A549 (cell line): ENCODE measurements around the gene TAF12. TPM values are rescaled to one million over a fixed set of nuclear protein-coding genes. Genes with fewer than 3 reads are reported as not detected.

Source experiments
- ATAC-seq, 2 experiments: fragments of 200-7000 bp in 1 of 2; fragments of >200 bp in 1 of 2; cut with Nextera tagmentation in 1 of 2; cut with Tn5 transposase in 1 of 2; 3 replicates each; pipeline versions ENCODE4 v1.8.0 to v1.9.1; 2018 to 2020; ENCODE audit warnings: mild to moderate bottlenecking in 1 of 2, moderate library complexity in 1 of 2
- CTCF ChIA-PET: fragments of 300-600 bp; sonication (Branson Sonifier 250); formaldehyde crosslinking; extraction: SDS; loops from one replicate; lab custom pipeline; 2021; ENCODE audit warnings: antibody characterized with exemption, inconsistent platforms; lab: Yijun Ruan, JAX
- POLR2A ChIA-PET: fragments of 350-600 bp; formaldehyde crosslinking; extraction: SDS; loops from one replicate; lab custom pipeline; 2021; ENCODE audit warnings: antibody characterized with exemption, inconsistent platforms; lab: Yijun Ruan, JAX
- DNase-seq, 2 experiments: peaks; one replicate each; pipeline versions ENCODE4 v3.0.0 to v3.0.0-alpha.2; 2011 to 2016; ENCODE audit warnings: low read depth in 1 of 2, low spot score in 1 of 2
- FAIRE-seq: peaks from 2 replicates; lab custom pipeline; 2011; peaks lifted over from hg19 to GRCh38; lab: Jason Lieb, UNC
- H3K27ac ChIP-seq, 2 experiments: fragments of >200 bp; sonication (Bioruptor Twin); formaldehyde crosslinking; 3 replicates each; pipeline ENCODE4 v1.5.1; 2016 to 2017
- H3K4me1 ChIP-seq: fragments of >200 bp; sonication (Bioruptor Twin); formaldehyde crosslinking; 3 replicates; pipeline ENCODE4 v1.6.1; 2016
- H3K4me2 ChIP-seq: fragments of >200 bp; sonication (Bioruptor Twin); formaldehyde crosslinking; 3 replicates; pipeline ENCODE4 v1.6.1; 2016
- H3K4me3 ChIP-seq: fragments of >200 bp; sonication (Bioruptor Twin); formaldehyde crosslinking; 3 replicates; pipeline ENCODE4 v1.5.1; 2016
- H3K9me3 ChIP-seq: fragments of >200 bp; sonication (Bioruptor Twin); formaldehyde crosslinking; 3 replicates; pipeline ENCODE4 v1.6.1; 2016
- CBX2 ChIP-seq: fragments of 200-600 bp; sonication (generic); IDR thresholded peaks from 2 replicates; pipeline ENCODE4 v1.6.1; 2016; ENCODE audit warnings: low read depth, mild to moderate bottlenecking, borderline replicate concordance
- CEBPB ChIP-seq, 2 experiments: fragments of >200 bp in 1 of 2; sonication (Bioruptor Twin) in 1 of 2; formaldehyde crosslinking in 1 of 2; IDR thresholded peaks; 2 replicates each; pipeline ENCODE4 v1.6.1; 2012 to 2016
- ESRRA ChIP-seq: fragments of 150-350 bp; IDR thresholded peaks from 2 replicates; pipeline ENCODE4 v1.6.1; 2014; ENCODE audit warnings: mild to moderate bottlenecking, low read length, borderline replicate concordance
- FOSB ChIP-seq: fragments of 250-450 bp; sonication (Bioruptor Pico); IDR thresholded peaks from 2 replicates; pipeline ENCODE4 v1.5.0; 2020; ENCODE audit warnings: mild to moderate bottlenecking, moderate library complexity
- FOXS1 ChIP-seq: fragments of 250-450 bp; sonication (Bioruptor Pico); IDR thresholded peaks from 2 replicates; pipeline ENCODE4 v1.5.0; 2020; ENCODE audit warnings: mild to moderate bottlenecking, moderate library complexity
- GATA3 ChIP-seq: IDR thresholded peaks from 2 replicates; pipeline ENCODE4 v1.6.1; 2012; ENCODE audit warnings: borderline replicate concordance
- HDAC2 ChIP-seq: fragments of 200-600 bp; sonication (generic); IDR thresholded peaks from 2 replicates; pipeline ENCODE4 v1.6.1; 2016
- HOXA7 ChIP-seq: fragments of 250-450 bp; sonication (Bioruptor Pico); IDR thresholded peaks from 2 replicates; pipeline ENCODE4 v1.5.0; 2020; ENCODE audit warnings: mild to moderate bottlenecking, moderate library complexity
- HOXB13 ChIP-seq: fragments of 250-450 bp; sonication (Bioruptor Pico); IDR thresholded peaks from 2 replicates; pipeline ENCODE4 v1.5.0; 2020; ENCODE audit warnings: low read depth, mild to moderate bottlenecking, moderate library complexity
- JUN ChIP-seq, 2 experiments: fragments of >200 bp; sonication (Bioruptor Twin); formaldehyde crosslinking; IDR thresholded peaks; 2 replicates in 1 of 2; 3 replicates in 1 of 2; pipeline ENCODE4 v1.6.1; 2016 to 2017
- MAFK ChIP-seq: fragments of 450-650 bp; IDR thresholded peaks from 2 replicates; pipeline ENCODE4 v1.6.1; 2014; ENCODE audit not compliant: partially characterized antibody
- MYC ChIP-seq: IDR thresholded peaks from 2 replicates; pipeline ENCODE4 v1.6.1; 2012; ENCODE audit warnings: mild to moderate bottlenecking, inconsistent platforms, low read length, improper control_type of control experiment, borderline replicate concordance
- NFE2L2 ChIP-seq: fragments of 150-350 bp; conservative IDR thresholded peaks from 2 replicates; pipeline ENCODE4 v1.6.1; 2014; ENCODE audit warnings: low read length
- POLR2AphosphoS2 ChIP-seq: conservative IDR thresholded peaks from 2 replicates; pipeline ENCODE4 v1.6.1; 2012; ENCODE audit warnings: low read length, improper control_type of control experiment, inconsistent platforms
- RARB ChIP-seq: fragments of 250-450 bp; sonication (Bioruptor Pico); IDR thresholded peaks from 2 replicates; pipeline ENCODE4 v1.8.0; 2021; ENCODE audit warnings: mild to moderate bottlenecking, moderate library complexity
- RCOR1 ChIP-seq: fragments of 150-350 bp; IDR thresholded peaks from 2 replicates; pipeline ENCODE4 v1.6.1; 2014; ENCODE audit warnings: antibody characterized with exemption, low read length, low read depth
- RFX5 ChIP-seq: fragments of 450-650 bp; IDR thresholded peaks from 2 replicates; pipeline ENCODE4 v1.7.1; 2014; ENCODE audit warnings: antibody characterized with exemption, mild to moderate bottlenecking, moderate library complexity
- SMC3 ChIP-seq: fragments of >200 bp; sonication (Bioruptor Twin); formaldehyde crosslinking; IDR thresholded peaks from 3 replicates; pipeline ENCODE4 v1.6.1; 2018; ENCODE audit warnings: inconsistent platforms
- TFCP2L1 ChIP-seq: fragments of 250-450 bp; sonication (Bioruptor Pico); IDR thresholded peaks from 2 replicates; pipeline ENCODE4 v1.5.0; 2021; ENCODE audit warnings: mild to moderate bottlenecking
- TP53 ChIP-seq: fragments of 250-450 bp; sonication (Bioruptor Pico); IDR thresholded peaks from 2 replicates; pipeline ENCODE4 v1.5.0; 2021; ENCODE audit warnings: mild to moderate bottlenecking, moderate library complexity
- ZC3H11A ChIP-seq: fragments of 450-650 bp; IDR thresholded peaks from 2 replicates; pipeline ENCODE4 v1.6.1; 2014; ENCODE audit warnings: antibody characterized with exemption, mild to moderate bottlenecking
- WGBS: methylation state at CpG from one replicate; pipeline ENCODE4 v1.1.6; 2017; ENCODE audit errors: missing lambda C conversion rate; 5-methylcytosine and 5-hydroxymethylcytosine counted together
- polyA plus RNA-seq, 4 experiments: library from polyadenylated mRNA; depleted of rRNA in 3 of 4; stranded (reverse); fragments of >200 nt; fragmentation: RNase III in 1 of 4; extraction: RNeasy Plus Mini Kit Qiagen cat#74134 plus additional on column Dnase treatment in 1 of 4; gene quantifications; 2 replicates in 3 of 4; 3 replicates in 1 of 4; pipeline ENCODE4 v1.2.3, GENCODE V29; 2011 to 2017
- TF ChIP-seq, protein P1 (sequence below): fragments of >200 bp; sonication (Bioruptor Twin); formaldehyde crosslinking; IDR thresholded peaks from 3 replicates; pipeline ENCODE4 v1.6.1; 2016
- TF ChIP-seq, protein P2 (sequence below): fragments of 250-450 bp; sonication (Bioruptor Pico); IDR thresholded peaks from 2 replicates; pipeline ENCODE4 v1.5.0; 2021; ENCODE audit warnings: mild to moderate bottlenecking, moderate library complexity, borderline replicate concordance
- TF ChIP-seq, protein P3 (sequence below): fragments of 150-350 bp; IDR thresholded peaks from 2 replicates; pipeline ENCODE4 v1.6.1; 2014; ENCODE audit warnings: low read depth, mild to moderate bottlenecking, low read length
- TF ChIP-seq, protein P4 (sequence below): IDR thresholded peaks from 2 replicates; pipeline ENCODE4 v1.6.1; 2012

The TAF12 gene
- polyA plus RNA-seq, 2 of the 4 experiments (the other 2 are of a cell fraction), result 15.8 to 38.3 TPM

DNA sequence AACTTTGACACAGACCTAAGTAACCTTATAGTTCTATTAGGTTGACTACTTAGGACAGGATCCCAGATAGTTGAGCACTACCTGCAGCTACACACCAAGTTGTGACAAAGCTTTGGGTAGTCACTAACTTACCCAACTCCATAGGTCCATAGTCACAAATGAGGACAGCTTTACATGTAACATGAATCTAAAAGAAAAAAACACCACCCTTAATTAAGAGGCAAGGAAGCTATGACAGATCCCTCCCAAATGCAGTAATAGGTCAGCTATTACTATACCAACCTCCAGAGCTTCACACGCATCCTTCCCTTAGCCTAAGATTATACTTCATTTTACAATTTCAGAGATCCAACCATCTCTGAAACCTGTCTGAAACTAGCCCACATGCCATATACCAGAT is 63.5 kb downstream of the TAF12 start:
- peaks cover 17% of the 10 kb centered on the region; the same call in 2 of the 3 replicates for H3K4me1 ChIP-seq
- peak overlapping the region; percentile 92 for H3K4me2 ChIP-seq
- H3K4me3 ChIP-seq, result peak overlapping the region; percentile 99
- 81% methylated on average over 1 of the region's 1 CpG for WGBS
- no peak for DNase-seq
- TF ChIP-seq HOXA7 (no peak), FOXS1 (CRISPR knock-in tag) (no peak), SMC3 (no peak), RFX5 (no peak), HOXB13 (no peak)
- TF ChIP-seq, protein P1, sequence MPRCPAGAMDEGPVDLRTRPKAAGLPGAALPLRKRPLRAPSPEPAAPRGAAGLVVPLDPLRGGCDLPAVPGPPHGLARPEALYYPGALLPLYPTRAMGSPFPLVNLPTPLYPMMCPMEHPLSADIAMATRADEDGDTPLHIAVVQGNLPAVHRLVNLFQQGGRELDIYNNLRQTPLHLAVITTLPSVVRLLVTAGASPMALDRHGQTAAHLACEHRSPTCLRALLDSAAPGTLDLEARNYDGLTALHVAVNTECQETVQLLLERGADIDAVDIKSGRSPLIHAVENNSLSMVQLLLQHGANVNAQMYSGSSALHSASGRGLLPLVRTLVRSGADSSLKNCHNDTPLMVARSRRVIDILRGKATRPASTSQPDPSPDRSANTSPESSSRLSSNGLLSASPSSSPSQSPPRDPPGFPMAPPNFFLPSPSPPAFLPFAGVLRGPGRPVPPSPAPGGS, result no peak
- TF ChIP-seq, protein P2, sequence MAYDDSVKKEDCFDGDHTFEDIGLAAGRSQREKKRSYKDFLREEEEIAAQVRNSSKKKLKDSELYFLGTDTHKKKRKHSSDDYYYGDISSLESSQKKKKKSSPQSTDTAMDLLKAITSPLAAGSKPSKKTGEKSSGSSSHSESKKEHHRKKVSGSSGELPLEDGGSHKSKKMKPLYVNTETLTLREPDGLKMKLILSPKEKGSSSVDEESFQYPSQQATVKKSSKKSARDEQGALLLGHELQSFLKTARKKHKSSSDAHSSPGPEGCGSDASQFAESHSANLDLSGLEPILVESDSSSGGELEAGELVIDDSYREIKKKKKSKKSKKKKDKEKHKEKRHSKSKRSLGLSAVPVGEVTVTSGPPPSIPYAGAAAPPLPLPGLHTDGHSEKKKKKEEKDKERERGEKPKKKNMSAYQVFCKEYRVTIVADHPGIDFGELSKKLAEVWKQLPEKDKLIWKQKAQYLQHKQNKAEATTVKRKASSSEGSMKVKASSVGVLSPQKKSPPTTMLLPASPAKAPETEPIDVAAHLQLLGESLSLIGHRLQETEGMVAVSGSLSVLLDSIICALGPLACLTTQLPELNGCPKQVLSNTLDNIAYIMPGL (CRISPR knock-in tag), result no peak
- H3K9me3 ChIP-seq, result no peaks in the 10 kb centered on the region
- no peak for FAIRE-seq
- POLR2A ChIA-PET, result interaction anchor here (0.7 to 1.3 kb wide), 5 partner anchors 16 to 182 kb away, joined by 3 to 4 read pairs (median 4); no protein-coding TSS in a partner anchor
- H3K27ac ChIP-seq, result peak overlapping the region; percentile 96 to 98; a peak in 5 of 6 replicates
- no peak for ATAC-seq
- CTCF ChIA-PET, result interaction anchor here (0.6 to 5.7 kb wide), 6 partner anchors 10 to 91 kb away, joined by 3 to 25 read pairs (median 3); no protein-coding TSS in a partner anchor

DNA sequence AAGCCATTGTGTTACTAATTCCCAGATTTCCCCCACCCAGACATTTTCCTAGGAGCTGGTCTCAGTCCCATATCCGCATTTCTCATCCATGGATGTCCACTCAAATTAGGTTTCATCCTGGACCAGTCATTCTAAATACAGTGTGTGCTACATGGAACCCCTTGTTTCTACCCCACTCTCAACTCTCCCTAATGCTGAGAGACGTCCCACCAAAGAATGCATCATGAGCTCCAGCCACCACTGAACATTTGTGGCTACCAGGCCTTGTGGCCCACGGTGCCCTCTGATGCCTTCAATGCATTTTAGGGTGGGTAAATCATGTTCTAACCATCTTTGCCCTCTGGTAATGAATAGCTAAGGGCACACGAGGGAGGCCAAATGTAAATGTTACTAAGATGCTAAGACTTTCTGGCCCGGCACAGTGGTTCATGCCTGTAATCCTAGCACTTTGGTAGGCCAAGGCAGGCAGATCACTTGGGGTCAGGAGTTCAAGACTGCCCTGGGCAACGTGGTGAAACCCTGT is 64.1 kb downstream of the TAF12 start:
- no peak for FAIRE-seq

DNA sequence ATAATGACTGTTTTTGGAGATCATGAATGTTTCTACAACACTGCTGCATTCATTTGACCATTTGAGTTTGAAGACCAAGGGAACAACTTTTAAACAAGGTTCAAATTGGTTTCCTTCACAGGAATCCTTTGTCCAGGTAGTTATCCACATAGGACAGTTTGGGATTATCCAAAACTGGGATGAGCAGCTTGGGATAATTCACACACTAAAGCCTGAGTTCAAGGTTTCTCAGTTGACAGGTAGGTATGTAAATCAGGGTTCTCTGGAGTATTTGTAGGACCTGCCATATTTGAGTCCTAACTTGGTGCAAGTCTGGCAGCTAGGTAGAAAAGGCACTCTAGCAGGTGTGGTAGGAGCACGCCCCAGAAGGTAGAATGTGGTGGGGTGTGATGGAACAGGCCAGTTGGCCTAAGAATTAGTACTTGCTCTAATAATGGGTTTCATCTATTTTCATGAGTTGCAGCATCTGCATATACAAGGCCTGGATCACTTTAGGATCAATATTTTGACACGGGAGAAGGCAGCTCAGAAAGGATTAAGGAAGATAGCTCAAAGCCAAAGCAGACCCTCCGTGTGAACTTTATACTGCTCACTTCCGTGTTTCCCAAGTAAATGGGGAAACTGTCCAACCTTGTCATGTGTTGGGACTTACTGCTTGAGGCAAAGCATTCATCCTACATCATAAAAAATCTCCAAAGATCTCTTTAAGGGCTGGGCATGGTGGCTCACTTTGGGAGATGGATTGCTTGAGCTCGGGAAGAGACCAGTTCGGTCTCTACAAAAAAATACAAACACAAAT is 64.9 kb downstream of the TAF12 start:
- Histone ChIP-seq H3K27ac (no peak overlapping the region), H3K4me3 (no peak overlapping the region), H3K4me2 (no peak overlapping the region), H3K4me1 (peaks cover 16% of the 10 kb centered on the region; the same call in 2 of the 3 replicates), H3K9me3 (no peaks in the 10 kb centered on the region)
- TF ChIP-seq TFCP2L1 (0 out of 2 replicates have a peak, but pooled peaks have one; percentile 14), HDAC2 (no peak), FOSB (CRISPR knock-in tag) (peak; percentile 65; the same call in 1 of the 2 replicates), GATA3 (0 out of 2 replicates have a peak, but pooled peaks have one; percentile 14), RCOR1 (no peak), MAFK (no peak), POLR2AphosphoS2 (0 out of 2 replicates have a peak, but pooled peaks have one; percentile 91), FOXS1 (CRISPR knock-in tag) (no peak), JUN (IDR thresholded peaks at IDR 0.05) (peak; percentile 11 to 57; a peak in 2 of 5 replicates), RARB (CRISPR knock-in tag) (peak; percentile 33; the same call in 1 of the 2 replicates), NFE2L2 (no peak)
- TF ChIP-seq, protein P3, sequence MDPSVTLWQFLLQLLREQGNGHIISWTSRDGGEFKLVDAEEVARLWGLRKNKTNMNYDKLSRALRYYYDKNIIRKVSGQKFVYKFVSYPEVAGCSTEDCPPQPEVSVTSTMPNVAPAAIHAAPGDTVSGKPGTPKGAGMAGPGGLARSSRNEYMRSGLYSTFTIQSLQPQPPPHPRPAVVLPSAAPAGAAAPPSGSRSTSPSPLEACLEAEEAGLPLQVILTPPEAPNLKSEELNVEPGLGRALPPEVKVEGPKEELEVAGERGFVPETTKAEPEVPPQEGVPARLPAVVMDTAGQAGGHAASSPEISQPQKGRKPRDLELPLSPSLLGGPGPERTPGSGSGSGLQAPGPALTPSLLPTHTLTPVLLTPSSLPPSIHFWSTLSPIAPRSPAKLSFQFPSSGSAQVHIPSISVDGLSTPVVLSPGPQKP, result no peak
- TF ChIP-seq, protein P1, result 0 out of 3 replicates have a peak, but pooled peaks have one; percentile 2
- CTCF ChIA-PET, result interaction anchor here (1.2 to 5.7 kb wide), 2 partner anchors 24 to 25 kb away, joined by 3 to 25 read pairs; no protein-coding TSS in a partner anchor
- POLR2A ChIA-PET, result interaction anchor here (1.2 kb wide), 1 partner anchor 24 kb away, joined by 4 read pairs; no protein-coding TSS in a partner anchor
- DNase-seq (no peak), ATAC-seq (no peak), FAIRE-seq (no peak)
- 80% methylated on average over 6 of the region's 6 CpGs for WGBS

More for the DNA sequence above, 64.1 kb downstream of the TAF12 start:
- no peak for ATAC-seq
- DNase-seq, result no peak
- peak overlapping the region in 1 of 2 experiments; percentile 96; a peak in 2 of 6 replicates for H3K27ac ChIP-seq
- H3K4me3 ChIP-seq, result peak overlapping the region; percentile 99; the same call in 1 of the 3 replicates
- peak overlapping the region; percentile 92 for H3K4me2 ChIP-seq
- H3K9me3 ChIP-seq, result no peaks in the 10 kb centered on the region
- TF ChIP-seq CBX2, result no peak
- no peak for TF ChIP-seq ZC3H11A
- no peak for TF ChIP-seq TP53 (CRISPR knock-in tag)
- TF ChIP-seq RCOR1, result no peak
- TF ChIP-seq MYC, result no peak
- TF ChIP-seq CEBPB (IDR thresholded peaks at IDR 0.05), result no peak
- TF ChIP-seq, protein P4, sequence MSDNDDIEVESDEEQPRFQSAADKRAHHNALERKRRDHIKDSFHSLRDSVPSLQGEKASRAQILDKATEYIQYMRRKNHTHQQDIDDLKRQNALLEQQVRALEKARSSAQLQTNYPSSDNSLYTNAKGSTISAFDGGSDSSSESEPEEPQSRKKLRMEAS, result no peak
- no peak for TF ChIP-seq ESRRA
- TF ChIP-seq HOXA7, result no peak
- ChIA-PET CTCF (interaction anchor here (1.0 to 5.7 kb wide), 5 partner anchors 11 to 62 kb away, joined by 3 to 25 read pairs (median 3); no protein-coding TSS in a partner anchor), POLR2A (interaction anchor here (0.7 to 1.3 kb wide), 3 partner anchors 16 to 181 kb away, joined by 3 to 4 read pairs (median 3); no protein-coding TSS in a partner anchor)
- WGBS, result 59% methylated on average over 6 of the region's 6 CpGs
- peaks cover 17% of the 10 kb centered on the region; the same call in 2 of the 3 replicates for H3K4me1 ChIP-seq
